Upper lobe of left lung (tissue), 6 donors: ENCODE data around the gene ANKS1B. TPM values are rescaled to one million over a fixed set of nuclear protein-coding genes. Genes with fewer than 3 reads are reported as not detected.
A peak's percentile ranks its signal among the peaks of the same experiment; 100 is the strongest.

Experiments used
- ATAC-seq, 2 donors: fragments of 200-7000 bp; cut with Tn5 transposase; one replicate each; pipeline ENCODE4 v1.9.1; 2022; ENCODE audit warnings: mild to moderate bottlenecking in 2 of 2, moderate library complexity in 2 of 2; ENCODE audit not compliant: low FRiP score in 2 of 2
- DNase-seq, 2 donors: peaks; one replicate each; pipeline ENCODE4 v3.0.0-alpha.2; 2019 to 2020
- H3K27ac ChIP-seq, 4 donors: fragments of 200-600 bp; sonication (generic); one replicate each; pipeline ENCODE4 v1.5.1; 2016 to 2019
- H3K27me3 ChIP-seq, 4 donors: fragments of 200-600 bp; sonication (generic); one replicate each; pipeline ENCODE4 v1.5.1; 2017 to 2019
- H3K36me3 ChIP-seq, 4 donors: fragments of 200-600 bp; sonication (generic); one replicate each; pipeline ENCODE4 v1.5.1; 2016 to 2019
- H3K4me1 ChIP-seq, 4 donors: fragments of 200-600 bp; sonication (generic); one replicate each; pipeline ENCODE4 v1.5.1; 2018 to 2019
- H3K4me3 ChIP-seq, 4 donors: fragments of 200-600 bp; sonication (generic); one replicate each; pipeline ENCODE4 v1.5.1; 2017 to 2019; ENCODE audit warnings: mild to moderate bottlenecking in 2 of 4, moderate library complexity in 1 of 4
- H3K9me3 ChIP-seq, 4 donors: fragments of 200-600 bp; sonication (generic); one replicate each; pipeline ENCODE4 v1.5.1; 2018 to 2019
- CTCF ChIP-seq, 6 experiments: fragments of 450-650 bp in 4 of 6; fragments of 200-600 bp in 2 of 6; sonication (generic) in 2 of 6; IDR thresholded peaks; one replicate each; pipeline ENCODE4 v1.5.1; 2016 to 2019; ENCODE audit warnings: antibody characterized with exemption in 6 of 6
- EP300 ChIP-seq, 4 donors: sonication (generic); formaldehyde crosslinking; IDR thresholded peaks; one replicate each; pipeline ENCODE4 v1.5.1; 2017; ENCODE audit warnings: antibody characterized with exemption in 4 of 4, control low read depth in 2 of 4
- POLR2A ChIP-seq, 4 donors: fragments of 450-650 bp; IDR thresholded peaks; one replicate each; pipeline ENCODE4 v1.5.1; 2016 to 2017; ENCODE audit warnings: antibody characterized with exemption in 4 of 4, mild to moderate bottlenecking in 2 of 4
- POLR2AphosphoS5 ChIP-seq, 2 donors: sonication (generic); formaldehyde crosslinking; IDR thresholded peaks; one replicate each; pipeline ENCODE4 v1.5.1; 2017; ENCODE audit warnings: antibody characterized with exemption in 2 of 2
- WGBS, 2 donors: methylation state at CpG; one replicate each; pipeline ENCODE4 v1.1.5; 2017 to 2018; 5-methylcytosine and 5-hydroxymethylcytosine counted together
- total RNA-seq, 6 donors: library from RNA; depleted of rRNA in 4 of 6; stranded (reverse); fragments of >200 nt in 4 of 6; gene quantifications; one replicate each; pipeline versions ENCODE4 v1.1.0 to v1.2.1, GENCODE V29; 2016 to 2021
- donor health status: DM: no; HTN: no; CAD: no; lungs with moderate emphysema.
- donor health status: DM: no; HTN: yes; CAD: no; lungs with severe emphysema.

ANKS1B gene
- total RNA-seq, 6 donors from 2014 or later = 5.1 to 23.7 (median 7.2) TPM

- Histone ChIP-seq H3K4me3 (no peak overlapping the region), H3K9me3 (no peaks in the 10 kb centered on the region), H3K27me3 (no peaks in the 10 kb centered on the region), H3K4me1 (no peaks in the 10 kb centered on the region), H3K27ac (no peak overlapping the region), H3K36me3 (no peaks in the 10 kb centered on the region)
- TF ChIP-seq POLR2AphosphoS5 (IDR thresholded peaks at IDR 0.05) = no peak
- no peak for TF ChIP-seq EP300 (IDR thresholded peaks at IDR 0.05)
- no peak for TF ChIP-seq CTCF (IDR thresholded peaks at IDR 0.05)
- no peak for TF ChIP-seq POLR2A (IDR thresholded peaks at IDR 0.05)
- WGBS, 2 donors = 61 to 63% methylated on average over 2 of the region's 2 CpGs
- no peak for DNase-seq
- no peak for ATAC-seq
Observed at GRCh38 chr12:99170037-99170436, 814.7 kb downstream of the ANKS1B start.

DNA sequence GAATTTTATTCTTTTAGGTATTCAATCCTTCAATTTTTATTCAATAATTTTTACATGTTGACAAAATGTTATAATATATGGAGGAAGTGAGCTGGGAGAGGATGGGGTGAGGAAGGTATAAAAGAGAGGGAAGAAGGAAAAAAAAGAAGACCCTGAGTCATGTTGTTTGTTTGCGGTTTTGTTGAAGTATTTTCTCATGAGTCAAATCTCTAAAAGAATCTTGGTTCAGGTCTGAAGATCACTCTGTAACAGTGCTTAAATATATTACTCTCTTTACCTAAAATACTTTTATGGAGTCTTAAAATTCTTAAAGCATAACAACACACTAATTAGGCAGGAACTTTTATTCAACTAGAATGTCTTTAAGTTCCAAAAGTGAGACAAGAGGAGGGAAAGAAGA lies 826.8 kb downstream of the ANKS1B start:
- Histone ChIP-seq H3K27ac (no peak overlapping the region), H3K27me3 (no peaks in the 10 kb centered on the region), H3K4me1 (no peaks in the 10 kb centered on the region), H3K9me3 (peaks cover 0 to 3% (median 0%) of the 10 kb centered on the region in 4 donors), H3K36me3 (no peaks in the 10 kb centered on the region), H3K4me3 (no peak overlapping the region)
- no peak for ATAC-seq
- TF ChIP-seq EP300 (IDR thresholded peaks at IDR 0.05) (no peak), POLR2AphosphoS5 (IDR thresholded peaks at IDR 0.05) (no peak), CTCF (IDR thresholded peaks at IDR 0.05) (no peak), POLR2A (IDR thresholded peaks at IDR 0.05) (no peak)
- 90 to 93% methylated on average over 1 of the region's 1 CpG for WGBS, 2 donors
- no peak for DNase-seq

DNA sequence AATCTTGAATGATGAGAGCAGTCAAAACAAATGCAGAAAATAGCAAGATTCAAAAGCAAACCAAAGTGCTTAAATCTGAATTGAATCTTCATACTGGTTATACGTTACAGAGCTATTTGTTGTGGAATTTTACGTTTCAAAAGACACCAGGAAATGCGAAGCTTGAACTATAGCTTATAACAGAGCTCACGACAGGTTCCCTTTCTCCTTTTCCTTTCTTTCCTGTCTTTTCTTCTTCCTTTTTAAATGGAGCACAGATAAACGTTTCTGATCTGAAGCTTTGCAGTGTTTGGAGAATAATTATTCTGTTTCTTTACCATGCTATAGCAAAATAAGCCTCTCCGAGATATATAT lies 829.8 kb downstream of the ANKS1B start:
- Histone ChIP-seq H3K4me3 (no peak overlapping the region), H3K27me3 (no peaks in the 10 kb centered on the region), H3K4me1 (no peaks in the 10 kb centered on the region), H3K27ac (no peak overlapping the region), H3K36me3 (no peaks in the 10 kb centered on the region), H3K9me3 (no peaks in the 10 kb centered on the region)
- no peak for DNase-seq
- no peak for ATAC-seq
- TF ChIP-seq POLR2AphosphoS5 (IDR thresholded peaks at IDR 0.05) (no peak), EP300 (IDR thresholded peaks at IDR 0.05) (no peak), CTCF (IDR thresholded peaks at IDR 0.05) (no peak), POLR2A (IDR thresholded peaks at IDR 0.05) (no peak)
- WGBS, 2 donors = 30 to 38% methylated on average over 6 of the region's 6 CpGs

DNA sequence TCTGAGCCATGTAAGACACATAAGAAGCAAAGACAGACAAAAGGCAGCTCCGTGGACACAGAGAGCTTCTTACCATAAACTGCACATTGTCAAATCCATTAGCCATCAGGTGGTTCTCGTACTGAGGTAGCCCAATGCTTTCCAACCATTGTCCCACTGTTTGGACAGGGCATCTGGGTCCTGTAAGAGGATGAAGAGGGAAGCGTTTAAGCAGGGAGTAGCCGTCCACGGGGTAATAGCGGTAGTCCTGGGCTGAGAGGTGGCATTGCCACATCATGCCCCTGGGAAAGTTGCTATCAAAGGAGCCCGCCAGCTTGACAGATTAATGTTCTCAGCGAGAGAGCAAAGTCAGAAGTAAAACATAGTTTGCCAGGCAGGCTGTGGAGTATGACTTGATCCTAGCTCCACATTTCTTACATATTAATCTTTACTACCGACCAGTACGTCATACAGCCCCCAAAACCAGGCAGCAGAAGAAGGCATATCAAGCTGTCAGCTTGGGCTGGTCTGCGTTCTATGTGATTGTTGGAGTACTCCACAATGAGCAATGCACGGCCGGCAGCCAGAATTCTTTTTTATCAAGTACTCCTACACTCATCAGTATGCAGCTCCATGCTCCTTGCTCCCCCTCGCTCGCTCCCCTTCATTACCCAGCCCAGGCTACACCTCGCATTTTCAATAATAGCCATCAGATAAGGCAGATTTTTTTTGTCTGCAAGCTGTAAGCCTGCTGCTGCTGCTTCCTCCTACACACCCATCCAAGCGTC lies 830.3 kb downstream of the ANKS1B start:
- Histone ChIP-seq H3K27me3 (no peaks in the 10 kb centered on the region), H3K4me1 (no peaks in the 10 kb centered on the region), H3K36me3 (no peaks in the 10 kb centered on the region), H3K9me3 (no peaks in the 10 kb centered on the region), H3K4me3 (no peak overlapping the region), H3K27ac (no peak overlapping the region)
- TF ChIP-seq POLR2A (IDR thresholded peaks at IDR 0.05) (no peak), EP300 (IDR thresholded peaks at IDR 0.05) (no peak), CTCF (IDR thresholded peaks at IDR 0.05) (no peak), POLR2AphosphoS5 (IDR thresholded peaks at IDR 0.05) (no peak)
- 50 to 53% methylated on average over 17 of the region's 17 CpGs for WGBS, 2 donors
- ATAC-seq (peak in 1 of 2 donors; percentile 43), DNase-seq (no peak)

DNA sequence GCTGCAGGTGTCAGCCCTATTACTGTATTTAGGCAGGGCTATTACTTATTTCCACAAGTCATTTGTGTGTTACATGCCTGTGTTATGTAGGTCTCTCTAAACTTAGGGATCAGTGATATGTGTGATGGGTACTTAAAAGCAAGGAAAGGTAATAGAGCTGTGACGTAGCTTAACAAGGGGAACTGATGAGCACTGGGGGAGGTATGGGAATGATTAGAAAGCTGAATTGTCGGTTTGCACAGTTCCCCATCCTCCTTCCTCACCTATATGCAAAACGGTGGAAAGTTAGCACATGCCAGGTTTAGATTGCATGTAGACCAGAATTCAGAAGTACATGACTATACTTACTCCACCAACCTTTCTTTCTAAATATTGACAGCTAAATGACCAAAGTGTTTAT lies 831.4 kb downstream of the ANKS1B start:
- no peaks in the 10 kb centered on the region for H3K4me1 ChIP-seq
- no peak overlapping the region for H3K27ac ChIP-seq
- DNase-seq = no peak
- ATAC-seq = no peak
- no peaks in the 10 kb centered on the region for H3K27me3 ChIP-seq
- H3K4me3 ChIP-seq = no peak overlapping the region
- H3K9me3 ChIP-seq = no peaks in the 10 kb centered on the region
- no peaks in the 10 kb centered on the region for H3K36me3 ChIP-seq
- 78 to 83% methylated on average over 3 of the region's 3 CpGs for WGBS, 2 donors
- no peak for TF ChIP-seq EP300 (IDR thresholded peaks at IDR 0.05)
- no peak for TF ChIP-seq POLR2AphosphoS5 (IDR thresholded peaks at IDR 0.05)
- TF ChIP-seq CTCF (IDR thresholded peaks at IDR 0.05) = no peak
- TF ChIP-seq POLR2A (IDR thresholded peaks at IDR 0.05) = no peak
